ENCODE results near the gene INCA1.

The INCA1 gene

GRCh38 chr17:4982305-4982704 is 15.0 kb downstream of the INCA1 start:
- Mint-ChIP-seq H3K36me3 (ENCODE audit: low read depth) (peaks cover 21% of the 10 kb centered on the region), H3K27ac (no peak overlapping the region), H3K9me3 (no peaks in the 10 kb centered on the region), H3K4me3 (no peak overlapping the region), H3K4me1 (peaks cover 29% of the 10 kb centered on the region), H3K27me3 (ENCODE audit: low read depth, poor library complexity) (peaks cover 5% of the 10 kb centered on the region)
- DNase-seq: no peak
- TF ChIP-seq, protein P1, sequence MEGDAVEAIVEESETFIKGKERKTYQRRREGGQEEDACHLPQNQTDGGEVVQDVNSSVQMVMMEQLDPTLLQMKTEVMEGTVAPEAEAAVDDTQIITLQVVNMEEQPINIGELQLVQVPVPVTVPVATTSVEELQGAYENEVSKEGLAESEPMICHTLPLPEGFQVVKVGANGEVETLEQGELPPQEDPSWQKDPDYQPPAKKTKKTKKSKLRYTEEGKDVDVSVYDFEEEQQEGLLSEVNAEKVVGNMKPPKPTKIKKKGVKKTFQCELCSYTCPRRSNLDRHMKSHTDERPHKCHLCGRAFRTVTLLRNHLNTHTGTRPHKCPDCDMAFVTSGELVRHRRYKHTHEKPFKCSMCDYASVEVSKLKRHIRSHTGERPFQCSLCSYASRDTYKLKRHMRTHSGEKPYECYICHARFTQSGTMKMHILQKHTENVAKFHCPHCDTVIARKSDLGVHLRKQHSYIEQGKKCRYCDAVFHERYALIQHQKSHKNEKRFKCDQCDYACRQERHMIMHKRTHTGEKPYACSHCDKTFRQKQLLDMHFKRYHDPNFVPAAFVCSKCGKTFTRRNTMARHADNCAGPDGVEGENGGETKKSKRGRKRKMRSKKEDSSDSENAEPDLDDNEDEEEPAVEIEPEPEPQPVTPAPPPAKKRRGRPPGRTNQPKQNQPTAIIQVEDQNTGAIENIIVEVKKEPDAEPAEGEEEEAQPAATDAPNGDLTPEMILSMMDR (IDR thresholded peaks at IDR 0.05): no peak

DNA sequence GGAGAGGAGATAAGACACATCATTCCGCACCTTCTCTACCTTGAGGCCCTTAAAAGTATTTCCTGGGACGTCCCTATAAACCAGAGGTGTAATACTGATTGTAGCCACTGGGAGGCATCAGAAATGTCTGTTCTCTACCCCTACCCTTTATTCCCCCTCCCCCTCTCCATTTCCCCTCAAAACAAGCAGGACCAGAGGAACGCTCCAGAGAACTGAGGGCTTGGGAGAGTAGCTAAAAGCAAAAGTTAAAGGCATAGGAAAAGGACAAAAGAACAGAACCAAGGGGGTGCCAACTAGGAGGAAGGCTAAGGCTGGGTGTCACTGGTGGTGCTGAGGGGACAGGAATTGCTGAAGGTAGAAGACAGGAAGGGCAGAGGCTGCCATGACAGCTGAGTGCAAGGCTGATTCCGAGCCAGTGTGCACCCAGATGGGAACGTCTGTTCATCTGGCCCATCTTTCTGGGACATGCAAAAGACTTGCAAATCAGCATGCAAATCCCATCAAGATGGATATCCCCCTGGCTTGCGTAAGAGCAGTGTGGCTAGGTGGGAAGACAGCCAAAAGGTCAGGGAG is 16.6 kb downstream of the INCA1 start:
- TF ChIP-seq, protein P1 (IDR thresholded peaks at IDR 0.05): peak; percentile 75
- H3K4me3 Mint-ChIP-seq: peak overlapping the region; percentile 21
- DNase-seq: peak; percentile 58
- peaks cover 20% of the 10 kb centered on the region for H3K4me1 Mint-ChIP-seq
- H3K27me3 Mint-ChIP-seq (ENCODE audit: low read depth, poor library complexity): peaks cover 5% of the 10 kb centered on the region
- H3K9me3 Mint-ChIP-seq: no peaks in the 10 kb centered on the region
- peak overlapping the region; percentile 6 for H3K27ac Mint-ChIP-seq
- peaks cover 22% of the 10 kb centered on the region for H3K36me3 Mint-ChIP-seq (ENCODE audit: low read depth)

- Mint-ChIP-seq H3K36me3 (ENCODE audit: low read depth) (peaks cover 28% of the 10 kb centered on the region), H3K4me1 (peaks cover 17% of the 10 kb centered on the region), H3K27me3 (ENCODE audit: low read depth, poor library complexity) (peaks cover 3% of the 10 kb centered on the region), H3K9me3 (no peaks in the 10 kb centered on the region), H3K4me3 (no peak overlapping the region), H3K27ac (no peak overlapping the region)
- TF ChIP-seq, protein P1 (IDR thresholded peaks at IDR 0.05): no peak
- DNase-seq: no peak
Observed at GRCh38 chr17:4978726-4979125, 18.6 kb downstream of the INCA1 start.

- Mint-ChIP-seq H3K9me3 (no peaks in the 10 kb centered on the region), H3K36me3 (ENCODE audit: low read depth) (peaks cover 37% of the 10 kb centered on the region), H3K27ac (peak overlapping the region; percentile 53), H3K4me3 (no peak overlapping the region), H3K4me1 (peaks cover 16% of the 10 kb centered on the region), H3K27me3 (ENCODE audit: low read depth, poor library complexity) (peaks cover 10% of the 10 kb centered on the region)
- TF ChIP-seq, protein P1 (IDR thresholded peaks at IDR 0.05): no peak
- DNase-seq: no peak
Observed at GRCh38 chr17:4974115-4974670, 23.1 kb downstream of the INCA1 start.

DNA sequence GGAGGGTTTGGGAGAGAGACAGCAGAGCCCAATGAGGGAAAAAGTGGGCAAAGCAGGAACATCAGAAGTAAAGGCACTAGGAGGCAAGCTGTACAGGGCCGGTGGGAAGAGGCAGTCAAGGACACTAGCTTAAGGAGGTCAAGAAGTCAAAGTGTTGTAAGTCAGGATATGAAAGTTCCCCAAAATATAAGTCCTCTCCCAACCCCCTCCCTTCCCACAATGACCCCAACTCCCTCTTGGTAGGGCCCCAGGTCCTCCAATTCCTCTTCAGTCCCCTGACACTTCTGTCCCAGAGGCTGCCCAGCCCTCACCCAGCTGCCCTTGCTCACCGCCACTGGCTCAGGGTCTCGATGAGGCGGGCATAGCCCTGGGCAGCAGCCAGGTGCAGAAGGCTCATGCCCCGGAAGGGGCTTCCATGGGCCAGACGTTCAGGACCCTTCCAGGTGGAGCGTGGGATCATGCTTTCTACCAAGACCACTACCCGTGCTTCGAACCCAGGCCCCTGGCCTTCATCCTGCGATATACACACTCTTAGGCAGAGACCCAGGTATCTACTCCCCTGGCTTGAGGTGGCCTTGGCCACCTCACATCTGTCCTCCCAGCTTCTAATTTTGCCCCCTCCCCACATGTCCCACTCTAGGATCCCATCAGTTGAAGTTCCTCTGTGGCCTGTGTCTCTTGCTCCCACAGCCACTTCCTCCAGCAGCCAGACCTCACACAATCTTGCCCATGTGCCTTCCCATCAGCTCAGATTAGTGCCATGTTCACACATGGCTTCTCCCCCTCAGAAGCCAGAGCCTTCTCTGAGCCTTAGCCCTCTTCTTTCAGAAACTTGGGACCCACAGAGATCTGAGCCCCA is 23.8 kb downstream of the INCA1 start:
- H3K36me3 Mint-ChIP-seq (ENCODE audit: low read depth): peaks cover 37% of the 10 kb centered on the region
- DNase-seq: no peak
- peak overlapping the region; percentile 53 for H3K27ac Mint-ChIP-seq
- H3K27me3 Mint-ChIP-seq (ENCODE audit: low read depth, poor library complexity): peaks cover 10% of the 10 kb centered on the region
- TF ChIP-seq, protein P1 (IDR thresholded peaks at IDR 0.05): no peak
- no peaks in the 10 kb centered on the region for H3K9me3 Mint-ChIP-seq
- H3K4me1 Mint-ChIP-seq: peaks cover 15% of the 10 kb centered on the region
- no peak overlapping the region for H3K4me3 Mint-ChIP-seq
